Measurements from ENCODE around the gene GZMM. TPM values are rescaled to one million over a fixed set of nuclear protein-coding genes. Genes with fewer than 3 reads are reported as not detected.
A peak's percentile ranks its signal among the peaks of the same experiment; 100 is the strongest.

The GZMM gene
- total and polyA plus RNA-seq, 2 of the 13 experiments (the other 11 are each of a cell fraction or from before 2014, with no cell fraction given), result 0.07 TPM; not detected in 1

GRCh38 chr19:566403-566802 is 22.6 kb downstream of the GZMM start (continued):
- TF ChIP-seq E2F2 (CRISPR knock-in tag; IDR thresholded peaks at IDR 0.05; ENCODE audit: borderline replicate concordance) (no peak), KLF15 (CRISPR knock-in tag; IDR thresholded peaks at IDR 0.05; ENCODE audit: borderline replicate concordance) (no peak), CCDC6 (CRISPR knock-in tag; IDR thresholded peaks at IDR 0.05) (no peak)

GRCh38 chr19:566844-567243 is 23.0 kb downstream of the GZMM start:
- H2AFZ ChIP-seq (ENCODE audit: low read length), result no peak overlapping the region
- ATAC-seq, result no peak
- H3K36me3 ChIP-seq (replicated peaks in 1 of 2; ENCODE audit: control insufficient read depth in 1 of 2, insufficient read depth in 2 of 2, low read length in 2 of 2), result no peaks in the 10 kb centered on the region
- no peak overlapping the region for H3K9ac ChIP-seq (ENCODE audit: insufficient read depth, low read depth, low read length)
- peaks cover 3% of the 10 kb centered on the region for H3K79me2 ChIP-seq (ENCODE audit: insufficient read depth, low read length)
- no TSS peak for BruUV-seq (replicated peaks)
- no peak for DNase-seq (ENCODE audit: low spot score)
- ChIA-PET CTCF (ENCODE audit: low intra/inter-chr PET ratio, low total read pairs) (no interaction called here), POLR2A (interaction anchor here (0.8 to 1.6 kb wide), 3 partner anchors 10 to 67 kb away, joined by 3 to 16 read pairs (median 4); partner anchors contain the start of gene POLRMT)
- peak overlapping the region; percentile 36 for H3K4me2 ChIP-seq (ENCODE audit: low read depth, low read length)
- FAIRE-seq, result no peak
- H3K27me3 ChIP-seq (ENCODE audit: control insufficient read depth in 1 of 2, insufficient read depth in 2 of 2, low read length in 2 of 2), result no peaks in the 10 kb centered on the region; a peak in 1 of 5 replicates
- peak overlapping the region; percentile 53 for H3K27ac ChIP-seq (ENCODE audit: extremely low read length, insufficient read depth, low read length)
- H3K9me3 ChIP-seq (ENCODE audit: low read length), result no peaks in the 10 kb centered on the region
- H3K4me3 ChIP-seq (replicated peaks in 1 of 3; ENCODE audit: insufficient read depth in 1 of 3, low read depth in 2 of 3, low read length in 3 of 3), result 0 out of 6 replicates have a peak overlapping the region, but pooled peaks of 1 of the 3 experiments have one; percentile 5
- 84% methylated on average over 16 of the region's 16 CpGs for WGBS (ENCODE audit: low lambda C conversion rate)
- peaks cover 27% of the 10 kb centered on the region for H3K4me1 ChIP-seq (ENCODE audit: insufficient read depth, low read length)
- in situ Hi-C loops (cut with HindIII; ENCODE audit: extremely low pct_ligation_motif_present, low pct_unique_long_range_greater_than_20kb) (no loop called here), intact Hi-C loops (cut with micrococcal nuclease; ENCODE audit: unreplicated experiment) (loop anchor here (1.0 kb wide), 1 partner anchor 11 kb away; no protein-coding TSS in a partner anchor)
- H4K20me1 ChIP-seq (ENCODE audit: insufficient read depth, low read length), result no peaks in the 10 kb centered on the region
- TF ChIP-seq PRPF4 (IDR thresholded peaks at IDR 0.05; ENCODE audit: low read depth, low read length, poor library complexity, severe bottlenecking) (peak; percentile 4), PATZ1 (CRISPR knock-in tag; IDR thresholded peaks at IDR 0.05) (no peak), HNRNPL (IDR thresholded peaks at IDR 0.05; ENCODE audit: low read depth, low read length) (no peak)

Data from HepG2 (cell line).